ENCODE data around the gene CD300E. TPM values are rescaled to one million over a fixed set of nuclear protein-coding genes. Genes with fewer than 3 reads are reported as not detected.

CD300E gene
- total and polyA plus RNA-seq, 2 donors (not counting 1 experiment from before 2014, with no cell fraction given), result 0.10 to 0.92 TPM

DNA sequence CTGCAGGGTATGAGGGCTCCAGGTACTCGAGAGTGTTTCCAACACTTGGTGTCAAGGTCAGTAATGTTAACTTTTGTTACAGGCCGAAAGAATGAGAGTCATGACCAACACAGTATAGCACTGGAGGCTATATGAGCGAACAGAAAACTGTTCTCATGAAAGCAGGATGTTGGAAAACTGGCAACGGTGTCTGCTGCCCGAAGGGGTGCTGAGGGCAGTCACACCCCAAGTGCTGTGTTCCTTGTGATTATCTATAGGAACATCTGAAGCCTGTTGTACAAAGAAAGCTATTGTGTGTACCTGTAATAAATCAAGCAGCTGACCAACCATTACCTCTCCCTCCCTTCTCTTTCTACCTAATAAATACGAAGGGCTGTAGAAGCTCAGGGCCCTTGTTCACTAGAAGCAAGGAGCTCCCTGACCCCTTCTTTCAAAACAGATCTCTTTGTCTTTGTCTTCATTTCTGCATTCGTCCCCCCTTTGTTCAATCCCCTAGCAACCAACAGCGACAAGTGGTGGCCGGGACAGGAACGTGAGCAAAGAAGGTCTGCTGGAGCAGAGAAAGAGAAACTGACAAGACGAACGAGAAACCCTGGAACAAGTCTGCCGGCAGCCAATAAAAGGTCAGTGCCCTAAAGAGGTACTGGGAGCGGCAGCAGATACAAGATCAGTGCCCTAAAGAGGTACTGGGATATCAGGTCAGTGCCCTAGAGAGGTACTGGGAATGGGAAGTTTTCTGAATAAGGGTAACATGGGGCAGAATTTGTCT lies 39.1 kb downstream of the CD300E start:
- ATAC-seq (ENCODE audit: low read depth), result no peak
- 90% methylated on average over 14 of the region's 14 CpGs for WGBS (ENCODE audit: insufficient coverage)
- TF ChIP-seq, protein P1, sequence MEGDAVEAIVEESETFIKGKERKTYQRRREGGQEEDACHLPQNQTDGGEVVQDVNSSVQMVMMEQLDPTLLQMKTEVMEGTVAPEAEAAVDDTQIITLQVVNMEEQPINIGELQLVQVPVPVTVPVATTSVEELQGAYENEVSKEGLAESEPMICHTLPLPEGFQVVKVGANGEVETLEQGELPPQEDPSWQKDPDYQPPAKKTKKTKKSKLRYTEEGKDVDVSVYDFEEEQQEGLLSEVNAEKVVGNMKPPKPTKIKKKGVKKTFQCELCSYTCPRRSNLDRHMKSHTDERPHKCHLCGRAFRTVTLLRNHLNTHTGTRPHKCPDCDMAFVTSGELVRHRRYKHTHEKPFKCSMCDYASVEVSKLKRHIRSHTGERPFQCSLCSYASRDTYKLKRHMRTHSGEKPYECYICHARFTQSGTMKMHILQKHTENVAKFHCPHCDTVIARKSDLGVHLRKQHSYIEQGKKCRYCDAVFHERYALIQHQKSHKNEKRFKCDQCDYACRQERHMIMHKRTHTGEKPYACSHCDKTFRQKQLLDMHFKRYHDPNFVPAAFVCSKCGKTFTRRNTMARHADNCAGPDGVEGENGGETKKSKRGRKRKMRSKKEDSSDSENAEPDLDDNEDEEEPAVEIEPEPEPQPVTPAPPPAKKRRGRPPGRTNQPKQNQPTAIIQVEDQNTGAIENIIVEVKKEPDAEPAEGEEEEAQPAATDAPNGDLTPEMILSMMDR (IDR thresholded peaks at IDR 0.05), result no peak
- TF ChIP-seq EZH2 (IDR thresholded peaks at IDR 0.05; ENCODE audit: borderline replicate concordance, insufficient read depth, low read depth, low read length, poor library complexity, severe bottlenecking), result no peak
- ChIA-PET CTCF (interaction anchor here (1.7 kb wide), 1 partner anchor 73 kb away, joined by 4 read pairs; no protein-coding TSS in a partner anchor), POLR2A (no interaction called here)
- Mint-ChIP-seq H3K4me3 (no peak overlapping the region), H3K9me3 (ENCODE audit: insufficient read depth) (no peaks in the 10 kb centered on the region), H3K27ac (no peak overlapping the region), H3K27me3 (peaks cover 30% of the 10 kb centered on the region), H3K4me1 (no peaks in the 10 kb centered on the region)
- Histone ChIP-seq H3K27me3 (replicated peaks in 1 of 4; ENCODE audit: control extremely low read depth in 1 of 4, control insufficient read depth in 3 of 4, insufficient read depth in 4 of 4, low read length in 3 of 4) (peaks cover 0 to 11% (median 0%) of the 10 kb centered on the region in 4 experiments), H2AFZ (ENCODE audit: insufficient read depth, low read depth, low read length, poor library complexity, severe bottlenecking) (no peak overlapping the region), H3K36me3 (replicated peaks in 1 of 2; ENCODE audit: control extremely low read depth in 1 of 2, control insufficient read depth in 1 of 2, extremely low read depth in 1 of 2, insufficient read depth in 2 of 2, low read length in 1 of 2) (no peaks in the 10 kb centered on the region), H4K20me1 (ENCODE audit: control insufficient read depth, insufficient read depth, low read length, poor library complexity, severe bottlenecking) (no peaks in the 10 kb centered on the region), H3K79me2 (ENCODE audit: control insufficient read depth, insufficient read depth, low read length) (no peaks in the 10 kb centered on the region), H3K4me2 (replicated peaks; ENCODE audit: low read depth, low read length, poor library complexity, severe bottlenecking) (no peak overlapping the region), H3K9ac (ENCODE audit: low read length) (no peak overlapping the region), H3K9me3 (ENCODE audit: control extremely low read depth in 1 of 3, control insufficient read depth in 2 of 3, insufficient read depth in 1 of 3, low read length in 2 of 3) (peaks cover 0 to 11% (median 4%) of the 10 kb centered on the region in 3 donors), H3K4me3 (ENCODE audit: control extremely low read depth in 1 of 5, extremely low read depth in 1 of 5, insufficient read depth in 1 of 5, low read depth in 2 of 5, low read length in 4 of 5) (no peak overlapping the region), H3K4me1 (ENCODE audit: control insufficient read depth in 2 of 2, insufficient read depth in 2 of 2, low read length in 2 of 2) (peaks cover 0 to 5% of the 10 kb centered on the region in 2 donors), H3K27ac (ENCODE audit: low read length in 2 of 2) (no peak overlapping the region)
- intact Hi-C loops (cut with micrococcal nuclease), result no loop called here
- no peak for DNase-seq

DNA sequence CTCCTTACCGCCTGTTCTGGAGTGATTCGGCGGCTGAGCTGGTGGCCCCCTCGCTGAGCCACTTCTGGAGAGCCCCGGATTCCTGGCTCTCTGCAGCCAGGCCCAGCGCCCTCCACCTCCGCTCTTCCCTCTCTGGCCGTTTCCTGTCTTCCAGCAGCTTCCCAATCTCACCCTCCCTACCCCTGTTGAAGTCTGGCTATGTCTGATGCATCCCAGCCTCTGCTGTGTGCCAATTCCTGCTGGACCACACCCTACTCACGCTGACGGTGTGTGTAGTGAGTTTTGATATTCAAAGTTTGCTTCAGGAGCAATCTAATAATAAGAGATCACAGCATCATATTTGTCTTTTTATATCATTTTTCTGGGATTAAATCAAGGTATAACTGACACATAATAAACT lies 40.9 kb downstream of the CD300E start:
- ChIA-PET POLR2A (no interaction called here), CTCF (no interaction called here)
- H3K4me1 ChIP-seq (ENCODE audit: control insufficient read depth in 2 of 2, insufficient read depth in 2 of 2, low read length in 2 of 2), result peaks cover 0 to 5% of the 10 kb centered on the region in 2 donors
- H3K9me3 ChIP-seq (ENCODE audit: control extremely low read depth in 1 of 3, control insufficient read depth in 2 of 3, insufficient read depth in 1 of 3, low read length in 2 of 3), result peaks cover 0 to 11% (median 4%) of the 10 kb centered on the region in 3 donors
- ATAC-seq (ENCODE audit: low read depth) (no peak), DNase-seq (no peak)
- Mint-ChIP-seq H3K4me1 (no peaks in the 10 kb centered on the region), H3K27ac (no peak overlapping the region), H3K27me3 (peaks cover 29% of the 10 kb centered on the region), H3K4me3 (no peak overlapping the region), H3K9me3 (ENCODE audit: insufficient read depth) (no peaks in the 10 kb centered on the region)
- no peaks in the 10 kb centered on the region for H3K27me3 ChIP-seq (replicated peaks in 1 of 4; ENCODE audit: control extremely low read depth in 1 of 4, control insufficient read depth in 3 of 4, insufficient read depth in 4 of 4, low read length in 3 of 4)
- H2AFZ ChIP-seq (ENCODE audit: insufficient read depth, low read depth, low read length, poor library complexity, severe bottlenecking), result no peak overlapping the region
- no peak overlapping the region for H3K9ac ChIP-seq (ENCODE audit: low read length)
- WGBS (ENCODE audit: insufficient coverage), result 100% methylated on average over 7 of the region's 10 CpGs
- no peak overlapping the region for H3K4me2 ChIP-seq (replicated peaks; ENCODE audit: low read depth, low read length, poor library complexity, severe bottlenecking)
- H3K36me3 ChIP-seq (replicated peaks in 1 of 2; ENCODE audit: control extremely low read depth in 1 of 2, control insufficient read depth in 1 of 2, extremely low read depth in 1 of 2, insufficient read depth in 2 of 2, low read length in 1 of 2), result no peaks in the 10 kb centered on the region
- TF ChIP-seq, protein P1 (IDR thresholded peaks at IDR 0.05), result no peak
- TF ChIP-seq EZH2 (IDR thresholded peaks at IDR 0.05; ENCODE audit: borderline replicate concordance, insufficient read depth, low read depth, low read length, poor library complexity, severe bottlenecking), result no peak
- H4K20me1 ChIP-seq (ENCODE audit: control insufficient read depth, insufficient read depth, low read length, poor library complexity, severe bottlenecking), result no peaks in the 10 kb centered on the region
- H3K79me2 ChIP-seq (ENCODE audit: control insufficient read depth, insufficient read depth, low read length), result no peaks in the 10 kb centered on the region
- H3K4me3 ChIP-seq (ENCODE audit: control extremely low read depth in 1 of 5, extremely low read depth in 1 of 5, insufficient read depth in 1 of 5, low read depth in 2 of 5, low read length in 4 of 5), result no peak overlapping the region
- intact Hi-C loops (cut with micrococcal nuclease), result no loop called here
- no peak overlapping the region for H3K27ac ChIP-seq (ENCODE audit: low read length in 2 of 2)

Measured in B cell (primary cell).